Stimulated activated CD8-positive, alpha-beta memory T cell treated with anti-CD3 and anti-CD28 coated beads, Interleukin-4, amount 100 ng/mL, for 4 hours (primary cell): Measurements from ENCODE around the gene MAN2A1.
A peak's percentile ranks its signal among the peaks of the same experiment; 100 is the strongest.
"Not testable (repeated sequence)": the region's sequence is repeated elsewhere in the genome, so short reads cannot be mapped to it uniquely, and the experiment has no call there.

ENCODE experiments used
- DNase-seq, 2 donors: peaks; one replicate each; pipeline ENCODE4 v3.0.0-alpha.2; 2020; ENCODE audit warnings: low read depth in 2 of 2, low spot score in 1 of 2

The MAN2A1 gene

GRCh38 chr5:109857405-109858031 lies 167.8 kb downstream of the MAN2A1 start:
- peak in 1 of 2 donors; percentile 3 for DNase-seq

DNA sequence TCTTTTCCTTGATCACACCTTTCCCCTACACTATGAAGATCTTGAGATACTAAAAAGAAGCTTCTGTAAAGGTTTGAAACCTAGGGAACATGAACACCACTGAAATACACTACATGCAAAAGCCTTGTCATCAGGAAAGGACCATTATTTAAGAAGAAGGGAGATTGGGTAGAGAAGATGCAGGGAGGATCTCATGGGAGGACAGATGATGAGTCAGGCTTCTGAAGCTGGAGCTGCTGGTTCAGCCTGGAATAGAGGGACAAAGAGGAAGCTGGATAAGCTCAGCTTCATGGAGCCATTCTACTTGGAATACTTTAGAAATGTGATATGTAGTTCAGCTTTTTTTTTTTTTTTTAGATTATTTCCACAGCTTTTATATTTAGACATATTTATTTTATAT lies 169.8 kb downstream of the MAN2A1 start:
- no peak for DNase-seq

DNA sequence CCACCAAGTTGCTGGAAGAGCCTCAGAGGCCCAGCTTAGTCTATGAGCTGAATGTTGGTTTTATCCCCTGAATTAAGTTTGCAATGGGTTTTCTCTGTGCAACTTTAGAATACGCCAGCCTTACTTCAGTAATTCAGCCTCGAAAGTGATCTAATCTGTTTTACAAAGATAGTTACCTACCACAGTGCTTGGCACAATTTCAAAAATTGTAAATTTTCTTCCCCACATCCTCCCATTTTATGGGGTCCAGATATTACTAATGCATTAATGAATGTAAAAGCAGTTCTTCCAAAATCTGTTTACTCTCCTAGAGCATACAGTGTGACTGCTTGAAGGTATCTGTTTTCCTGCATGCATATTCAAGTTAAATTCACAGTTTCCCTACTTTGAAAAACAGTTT lies 172.6 kb downstream of the MAN2A1 start:
- no peak for DNase-seq

DNA sequence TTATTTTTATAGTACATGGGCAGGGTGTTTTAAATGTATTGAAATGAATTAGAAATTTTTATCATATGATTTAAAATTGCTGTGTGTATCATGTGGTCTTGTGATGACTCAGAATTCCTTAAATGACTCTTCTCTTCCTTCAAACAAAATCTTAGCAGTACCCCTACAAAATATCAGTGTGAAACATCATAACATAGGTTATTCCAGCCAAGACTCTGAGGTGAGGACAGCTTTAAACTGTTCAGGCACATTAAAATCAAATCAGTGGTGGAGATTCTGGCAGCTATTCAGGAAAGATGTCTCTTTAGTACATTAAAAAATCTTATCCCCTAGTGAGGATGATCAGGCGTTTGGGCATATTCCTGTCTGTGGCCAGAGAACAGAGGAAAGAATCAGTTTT lies 174.0 kb downstream of the MAN2A1 start:
- DNase-seq, result no peak

DNA sequence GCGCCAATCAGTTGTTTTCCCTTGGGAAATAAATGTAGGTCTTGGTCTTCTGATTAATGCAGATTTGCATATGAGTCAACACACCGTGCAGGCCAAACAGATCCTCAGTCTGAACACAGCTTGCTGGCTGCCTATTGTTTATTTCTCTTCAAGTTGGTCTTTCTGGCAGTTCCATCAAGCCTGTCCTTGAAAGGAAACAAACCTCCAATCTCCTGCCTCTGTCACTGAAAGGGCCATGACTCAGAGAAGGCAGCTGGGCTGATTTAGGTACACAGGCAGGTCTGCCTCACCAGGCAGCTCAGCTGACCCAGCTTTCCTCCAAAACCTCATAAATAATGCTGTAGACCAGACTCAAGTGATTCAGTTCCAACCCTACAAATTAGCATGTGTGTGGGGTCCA lies 175.9 kb downstream of the MAN2A1 start:
- DNase-seq, result no peak

GRCh38 chr5:109866051-109866450 lies 176.3 kb downstream of the MAN2A1 start:
- no peak for DNase-seq

DNA sequence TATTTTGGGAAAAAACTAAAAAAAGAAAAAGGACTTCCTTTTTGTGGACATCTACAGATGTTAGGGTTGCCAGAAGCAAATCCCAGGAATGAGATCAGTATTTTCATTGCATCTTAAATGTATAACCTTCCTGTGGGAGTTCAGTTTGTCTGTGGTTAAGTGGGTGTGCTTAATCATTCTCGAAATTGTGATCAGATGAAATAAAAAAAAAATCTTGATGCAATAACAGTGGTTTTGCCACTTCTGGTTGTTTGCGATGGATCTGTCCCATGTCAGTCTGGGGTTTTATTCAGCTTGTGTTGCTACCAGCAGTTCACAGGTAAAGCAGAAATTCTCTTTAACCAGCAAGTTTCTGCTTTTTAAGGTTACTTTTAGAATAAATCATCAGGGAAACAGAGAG lies 179.0 kb downstream of the MAN2A1 start:
- DNase-seq, result no peak

GRCh38 chr5:109873687-109874086 lies 184.0 kb downstream of the MAN2A1 start:
- DNase-seq, result no peak

DNA sequence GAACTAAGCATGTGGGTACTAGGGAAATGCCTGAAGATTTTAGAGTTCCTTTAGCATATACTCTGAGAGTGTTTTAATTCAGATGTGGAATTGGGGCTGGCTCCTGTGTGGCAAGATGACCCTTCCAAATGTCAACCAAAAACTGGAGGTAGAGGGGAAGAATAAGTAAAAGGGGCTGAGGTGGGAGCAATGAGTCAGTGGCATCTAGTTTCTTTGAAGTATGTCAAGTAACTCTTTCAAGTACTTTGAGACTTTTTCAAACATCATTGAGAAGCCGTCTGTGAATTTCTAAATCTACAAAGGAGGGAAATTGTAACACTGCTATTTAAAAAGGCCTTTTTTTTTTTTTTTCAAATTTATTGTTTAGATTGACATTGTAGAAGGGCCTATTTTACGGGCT lies 184.4 kb downstream of the MAN2A1 start:
- no peak for DNase-seq

DNA sequence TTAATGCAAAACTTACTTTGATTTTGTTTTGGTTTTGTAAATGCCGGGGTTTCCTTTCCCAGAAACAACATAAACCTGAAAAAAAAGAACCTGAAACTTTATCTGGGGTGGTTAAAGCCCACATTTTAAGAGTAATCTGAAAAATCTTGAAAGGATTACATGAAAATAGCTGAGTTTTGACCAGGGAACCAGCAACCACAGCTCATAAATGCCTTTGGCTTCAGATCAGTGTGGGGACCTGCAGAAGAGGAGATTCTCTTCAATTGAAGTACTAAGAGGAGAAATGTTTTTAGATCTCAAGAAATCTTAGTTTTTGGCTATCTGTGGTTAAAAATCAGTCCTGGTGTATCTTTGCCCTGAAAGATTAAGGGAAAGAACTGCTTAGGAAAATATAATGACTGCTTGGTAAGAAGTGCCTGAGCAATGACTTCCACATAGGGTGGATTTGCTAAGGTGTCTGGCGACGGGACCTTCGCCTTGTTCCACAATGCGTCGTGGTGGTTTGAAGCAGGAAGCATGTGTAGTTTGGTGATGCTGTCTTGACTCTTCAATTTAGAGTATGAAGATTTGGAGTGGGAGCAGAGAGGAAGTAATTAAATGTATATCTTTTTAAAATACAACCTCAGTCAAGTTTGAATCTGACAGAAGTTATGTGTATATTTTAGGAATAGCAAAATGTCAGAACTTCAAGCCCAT lies 186.5 kb downstream of the MAN2A1 start:
- no peak for DNase-seq

GRCh38 chr5:109876941-109877669 lies 187.4 kb downstream of the MAN2A1 start:
- no peak for DNase-seq

- no peak for DNase-seq
Observed at GRCh38 chr5:109877670-109878045, 187.9 kb downstream of the MAN2A1 start.

DNA sequence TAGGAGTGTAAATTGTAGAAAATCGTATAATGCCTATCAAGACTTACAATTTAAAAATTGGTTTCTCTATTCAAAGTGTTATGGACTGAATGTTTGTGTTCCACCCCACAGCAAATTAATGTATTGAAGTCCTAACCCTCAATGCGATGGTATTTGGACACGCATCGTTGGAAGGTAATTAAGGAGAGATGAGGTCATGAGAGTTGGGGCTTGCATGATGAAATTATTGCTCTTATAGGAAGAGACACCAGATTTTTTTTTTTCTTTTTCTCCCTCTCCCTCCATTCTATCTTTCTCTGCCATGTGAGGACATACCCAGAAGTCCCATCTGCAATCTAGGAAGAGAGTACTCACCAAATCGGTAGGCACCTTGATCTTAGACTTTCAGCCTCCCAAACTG lies 189.2 kb downstream of the MAN2A1 start:
- no peak for DNase-seq

GRCh38 chr5:109880907-109881685 lies 191.4 kb downstream of the MAN2A1 start:
- DNase-seq, result no peak

DNA sequence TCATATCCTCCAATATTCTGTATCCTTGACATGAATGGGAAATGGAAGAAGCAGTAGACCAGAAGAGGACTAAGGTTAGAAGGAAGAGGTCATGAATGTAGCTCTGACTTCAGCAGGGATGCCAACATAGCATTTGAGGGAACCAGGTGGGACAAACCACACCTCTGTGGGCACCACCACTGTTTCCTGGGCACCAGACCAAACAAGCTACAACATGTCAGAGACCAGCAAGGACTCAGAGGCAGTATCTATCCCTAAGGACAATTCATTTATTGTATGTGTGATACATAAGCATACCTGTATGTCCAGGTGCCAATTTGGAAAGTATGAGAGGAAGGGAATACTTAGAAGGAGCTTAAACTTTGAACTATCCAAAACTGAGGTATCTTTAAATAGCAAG lies 192.8 kb downstream of the MAN2A1 start:
- no peak for DNase-seq

GRCh38 chr5:109884676-109885075 lies 194.9 kb downstream of the MAN2A1 start:
- no peak for DNase-seq

DNA sequence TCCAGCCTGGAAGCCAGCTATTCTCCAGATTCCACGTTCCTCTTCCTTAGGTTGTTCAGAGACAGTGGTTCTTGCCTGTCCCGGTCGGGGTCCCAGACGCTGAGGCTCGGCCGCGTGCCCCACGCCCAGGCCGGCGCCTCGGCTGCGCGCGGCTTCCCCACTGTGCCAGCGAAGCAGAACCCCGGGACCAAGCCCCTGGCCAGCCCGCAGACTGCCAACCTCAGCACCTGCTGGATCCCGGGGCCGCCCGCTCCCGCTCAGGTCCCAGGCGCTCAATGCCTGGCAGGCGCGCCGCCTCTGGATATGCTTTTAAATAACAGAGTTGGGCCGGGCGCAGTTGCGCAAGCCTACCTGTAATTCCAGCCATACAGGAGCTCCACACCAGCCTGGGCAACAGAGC lies 195.5 kb downstream of the MAN2A1 start:
- DNase-seq, result no peak

GRCh38 chr5:109888989-109889388 lies 199.3 kb downstream of the MAN2A1 start:
- no peak for DNase-seq

DNA sequence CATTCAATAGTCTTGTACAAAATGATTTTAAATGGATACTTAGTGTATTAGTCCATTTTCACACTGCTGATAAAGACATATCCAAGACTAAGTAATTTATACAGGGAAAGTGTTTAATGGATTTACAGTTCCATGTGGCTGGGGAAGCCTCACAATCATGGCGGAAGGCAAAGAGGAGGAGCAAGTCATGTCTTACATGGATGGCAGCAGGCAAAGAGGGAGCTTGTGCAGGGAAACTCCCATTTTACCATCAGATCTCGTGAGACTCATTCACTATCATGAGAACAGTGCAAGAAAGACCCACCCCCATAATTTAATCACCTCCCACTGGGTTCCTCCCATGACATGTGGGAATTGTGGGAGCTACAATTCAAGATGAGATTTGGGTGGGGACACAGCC lies 203.5 kb downstream of the MAN2A1 start:
- DNase-seq, result not testable (repeated sequence)

DNA sequence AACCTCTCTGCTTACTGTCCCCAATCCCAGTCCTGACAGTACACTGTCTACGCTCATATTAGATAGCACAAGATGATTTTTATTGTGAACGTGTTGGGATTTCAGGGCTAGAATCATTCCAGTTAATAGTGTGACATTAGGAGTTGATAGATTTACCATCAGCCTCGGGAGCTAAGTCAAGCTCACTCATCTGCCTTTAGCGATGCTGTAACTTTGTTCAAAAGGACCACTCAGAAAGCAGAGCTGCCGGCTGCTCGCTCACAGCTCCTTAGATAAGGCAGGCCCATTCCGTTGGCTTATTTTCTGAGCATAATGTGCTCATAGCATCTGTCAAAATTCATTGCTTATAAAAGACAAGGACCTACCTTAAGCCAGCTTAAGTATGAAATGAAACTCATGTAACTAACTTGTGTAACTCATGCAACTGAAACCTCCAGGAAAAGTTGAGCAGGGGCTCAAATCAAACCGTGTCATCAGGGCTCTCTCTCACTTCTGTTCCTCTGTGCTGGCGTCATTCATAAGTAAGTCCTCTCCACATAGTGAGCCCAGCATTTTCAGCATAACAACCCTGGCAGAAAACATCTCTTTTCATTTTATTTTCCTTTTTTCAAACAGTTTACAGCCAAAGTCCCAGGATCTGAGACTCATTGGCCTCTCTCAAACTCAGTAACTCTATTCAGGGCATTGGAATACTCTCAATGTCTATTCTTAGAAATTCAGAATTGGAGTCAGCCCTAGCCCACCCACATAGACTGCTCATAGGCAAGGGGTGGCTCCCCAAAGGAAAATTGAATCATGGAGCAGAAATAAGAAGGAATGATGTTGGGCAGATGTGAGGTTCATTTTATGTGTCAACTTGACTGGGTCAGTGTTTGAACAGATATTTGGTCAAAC lies 208.8 kb downstream of the MAN2A1 start:
- no peak for DNase-seq

DNA sequence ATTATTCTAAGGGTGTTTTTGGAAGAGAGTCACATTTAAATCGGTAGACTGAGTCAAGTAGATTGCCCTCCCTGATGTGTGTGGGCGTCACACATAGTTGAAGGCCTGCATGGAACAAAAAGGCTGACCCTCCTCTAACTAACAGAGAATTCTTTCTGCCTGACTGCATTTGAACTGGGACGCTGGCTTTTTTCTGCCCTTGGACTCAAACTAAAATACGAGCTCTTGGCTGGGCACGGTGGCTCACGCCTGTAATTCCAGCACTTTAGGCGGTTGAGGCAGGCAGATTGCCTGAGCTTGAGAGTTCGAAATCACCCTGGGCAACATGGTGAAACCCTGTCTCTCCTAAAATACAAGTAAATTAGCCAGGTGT lies 209.4 kb downstream of the MAN2A1 start:
- no peak for DNase-seq
